Spleen (tissue), 7 donors: Measurements from ENCODE around the gene TGFB1.

ENCODE experiments used
- CTCF ChIP-seq, 11 experiments: fragments of 200-600 bp in 7 of 11; fragments of 450-650 bp in 4 of 11; sonication (generic) in 4 of 11; IDR thresholded peaks in 8 of 11; conservative IDR thresholded peaks in 3 of 11; 1 replicate in 7 of 11; 2 replicates in 4 of 11; pipeline versions ENCODE4 v1.4.0 to v1.8.0; 2016 to 2021; ENCODE audit warnings: antibody characterized with exemption in 11 of 11, inconsistent platforms in 4 of 11, mild to moderate bottlenecking in 1 of 11
- POLR2A ChIP-seq, 3 donors: fragments of 450-650 bp; IDR thresholded peaks; one replicate each; pipeline ENCODE4 v1.5.1; 2017; ENCODE audit warnings: antibody characterized with exemption in 3 of 3, mild to moderate bottlenecking in 1 of 3
- POLR2AphosphoS5 ChIP-seq, 3 donors: sonication (generic); formaldehyde crosslinking; IDR thresholded peaks; one replicate each; pipeline ENCODE4 v1.5.1; 2017; ENCODE audit warnings: antibody characterized with exemption in 3 of 3
- donor health status: DM: no; HTN: no; CAD: no; lungs with moderate emphysema.
- donor health status: DM: no; HTN: no; CAD: no.
- donor health status: DM: no; HTN: no; CAD: no.

GRCh38 chr19:41377977-41378709, 24.4 kb upstream of the TGFB1 start:
- TF ChIP-seq CTCF (IDR thresholded peaks at IDR 0.05 in 8 of 11, conservative IDR thresholded peaks at IDR 0.05 in 3 of 11) (peak in 3 of 11 experiments; percentile 4 to 31 (median 25)), POLR2A (IDR thresholded peaks at IDR 0.05) (no peak), POLR2AphosphoS5 (IDR thresholded peaks at IDR 0.05) (peak in 1 of 3 donors; percentile 40)
